GM19025 (cell line): ENCODE data around the gene TUB.

ENCODE experiments used
- ATAC-seq: cut with Tn5 transposase; IDR thresholded peaks from one replicate; pipeline ENCODE4 v1.9.1; 2021; ENCODE audit warnings: mild to moderate bottlenecking, low read depth, moderate library complexity; ENCODE audit not compliant: unreplicated experiment

TUB gene

DNA sequence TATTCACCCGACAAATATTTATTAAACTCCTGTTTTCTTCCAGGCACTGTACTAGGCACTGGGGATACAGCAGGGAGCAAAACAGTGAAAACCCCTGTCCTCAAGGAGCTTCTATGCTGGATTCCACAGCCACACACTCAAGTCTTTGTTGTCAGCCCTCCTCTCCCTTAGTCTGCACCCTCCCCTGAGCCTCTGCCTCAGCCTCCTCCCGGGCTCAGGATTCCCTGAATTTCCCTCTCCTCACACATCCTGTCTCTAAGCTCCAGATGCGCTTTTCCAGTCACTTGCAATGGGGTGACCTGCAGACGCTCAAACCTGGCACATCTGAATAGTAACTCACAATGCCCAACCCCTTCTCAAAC, 13.5 kb upstream of the TUB start:
- no peak for ATAC-seq

DNA sequence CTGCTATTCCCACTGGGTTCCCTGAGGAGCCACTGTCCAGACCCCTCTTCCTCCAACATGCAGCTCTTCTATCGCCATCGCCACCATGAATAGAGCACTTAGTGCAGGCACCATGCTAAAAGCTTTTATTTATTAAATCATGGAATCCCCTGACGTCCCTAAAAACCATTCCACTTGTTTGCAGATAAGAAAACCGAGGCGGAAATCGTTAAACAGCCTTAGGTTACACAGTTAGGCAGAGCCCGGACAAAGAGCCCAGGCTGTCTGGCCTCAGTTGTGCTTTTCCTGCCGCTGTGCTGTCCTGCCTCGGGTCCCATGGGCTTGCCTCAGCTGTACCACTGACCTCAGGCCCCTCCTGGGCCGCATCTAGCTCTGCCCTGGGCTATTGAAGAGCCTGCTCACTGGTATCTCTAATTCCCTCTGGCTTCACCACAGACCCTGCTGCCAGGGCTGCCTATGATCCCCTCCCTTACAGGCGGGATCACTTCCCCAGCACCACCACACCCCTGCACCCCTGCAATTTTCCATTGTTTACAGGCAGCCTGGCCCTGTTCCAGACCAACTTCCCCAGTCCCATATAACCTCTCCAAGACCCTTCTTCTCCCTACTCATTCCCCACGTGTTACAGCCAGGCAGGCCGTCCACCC, 13.0 kb upstream of the TUB start:
- ATAC-seq = no peak

DNA sequence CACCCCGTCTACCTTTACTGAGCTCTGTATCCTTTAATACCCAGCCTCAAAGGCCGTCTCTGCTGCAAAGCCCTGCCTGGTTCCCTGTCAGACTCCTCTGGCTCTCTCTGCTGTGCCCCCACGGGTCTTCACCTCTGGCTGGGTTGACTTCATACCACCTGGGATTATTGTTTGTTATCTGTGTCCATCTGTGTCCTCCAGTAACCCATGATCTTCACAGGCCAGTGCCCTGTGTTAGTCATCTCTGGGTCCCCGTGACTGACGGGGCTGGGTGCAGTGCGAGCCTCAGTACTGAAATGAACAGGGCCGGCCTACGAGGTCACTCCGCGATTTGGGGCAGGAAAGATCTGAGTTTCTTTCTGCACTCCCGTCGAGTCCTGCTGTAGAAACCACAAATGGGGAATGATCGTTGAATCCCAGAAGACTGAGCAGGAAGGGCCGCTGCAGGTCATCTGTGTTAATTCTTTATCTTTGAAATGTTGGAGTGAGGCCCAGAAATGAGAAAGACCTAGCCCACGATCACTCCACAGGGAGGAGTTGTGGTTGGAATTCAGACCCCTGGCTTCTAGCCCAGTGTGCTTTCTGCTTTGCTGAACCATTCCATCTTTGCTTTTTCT, 12.3 kb upstream of the TUB start:
- ATAC-seq = no peak

DNA sequence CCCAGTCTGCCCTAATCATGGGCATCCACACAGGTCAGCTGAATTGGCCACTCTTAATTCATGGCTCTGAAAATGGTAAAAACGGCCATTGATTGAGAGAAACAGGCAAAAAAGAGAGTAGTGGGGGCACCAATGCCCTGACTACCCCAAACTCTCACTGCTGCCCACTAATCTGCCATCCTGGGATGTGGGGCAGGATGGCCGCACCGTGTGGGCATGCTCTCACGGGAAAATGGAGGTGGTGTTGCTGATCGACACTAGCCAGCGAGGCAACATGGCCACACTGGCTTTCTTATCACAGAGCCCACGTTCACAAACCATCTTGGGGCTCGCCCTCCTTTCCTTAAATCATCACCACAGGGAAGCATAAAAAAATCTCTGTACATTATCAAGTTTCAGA, 11.2 kb upstream of the TUB start:
- no peak for ATAC-seq

DNA sequence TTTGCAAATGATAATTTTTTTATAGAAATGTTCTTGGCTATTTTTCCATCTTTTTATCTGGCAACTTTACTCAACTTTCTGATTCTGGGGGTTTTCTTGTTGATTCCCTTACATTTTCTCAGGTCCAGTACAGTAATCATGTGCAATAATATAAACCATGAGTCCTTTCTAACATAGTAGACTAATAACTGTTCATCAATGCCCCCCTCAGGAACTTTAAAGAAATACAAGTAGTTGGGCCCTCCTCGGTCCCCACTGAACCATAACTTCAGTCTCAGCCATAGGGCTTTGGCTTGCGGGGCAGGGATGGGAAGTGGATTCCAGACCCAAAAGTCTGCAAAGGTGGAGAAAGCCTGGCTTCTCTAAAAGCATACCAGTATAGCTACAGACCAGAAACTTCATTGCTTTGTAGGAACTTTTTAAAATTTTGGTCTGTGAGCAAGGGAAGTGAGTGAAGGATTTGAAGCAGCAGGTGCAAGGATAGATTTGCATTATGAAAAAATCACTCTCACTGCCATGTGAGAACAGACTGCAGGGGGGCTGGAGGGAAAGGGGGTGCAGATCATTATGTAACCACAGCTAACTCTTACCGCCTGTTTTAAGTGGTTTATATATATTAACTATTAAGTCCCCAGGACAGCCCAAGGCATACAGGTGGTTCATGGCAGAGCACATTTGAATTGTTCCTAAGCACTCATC, 10.4 kb upstream of the TUB start:
- no peak for ATAC-seq

DNA sequence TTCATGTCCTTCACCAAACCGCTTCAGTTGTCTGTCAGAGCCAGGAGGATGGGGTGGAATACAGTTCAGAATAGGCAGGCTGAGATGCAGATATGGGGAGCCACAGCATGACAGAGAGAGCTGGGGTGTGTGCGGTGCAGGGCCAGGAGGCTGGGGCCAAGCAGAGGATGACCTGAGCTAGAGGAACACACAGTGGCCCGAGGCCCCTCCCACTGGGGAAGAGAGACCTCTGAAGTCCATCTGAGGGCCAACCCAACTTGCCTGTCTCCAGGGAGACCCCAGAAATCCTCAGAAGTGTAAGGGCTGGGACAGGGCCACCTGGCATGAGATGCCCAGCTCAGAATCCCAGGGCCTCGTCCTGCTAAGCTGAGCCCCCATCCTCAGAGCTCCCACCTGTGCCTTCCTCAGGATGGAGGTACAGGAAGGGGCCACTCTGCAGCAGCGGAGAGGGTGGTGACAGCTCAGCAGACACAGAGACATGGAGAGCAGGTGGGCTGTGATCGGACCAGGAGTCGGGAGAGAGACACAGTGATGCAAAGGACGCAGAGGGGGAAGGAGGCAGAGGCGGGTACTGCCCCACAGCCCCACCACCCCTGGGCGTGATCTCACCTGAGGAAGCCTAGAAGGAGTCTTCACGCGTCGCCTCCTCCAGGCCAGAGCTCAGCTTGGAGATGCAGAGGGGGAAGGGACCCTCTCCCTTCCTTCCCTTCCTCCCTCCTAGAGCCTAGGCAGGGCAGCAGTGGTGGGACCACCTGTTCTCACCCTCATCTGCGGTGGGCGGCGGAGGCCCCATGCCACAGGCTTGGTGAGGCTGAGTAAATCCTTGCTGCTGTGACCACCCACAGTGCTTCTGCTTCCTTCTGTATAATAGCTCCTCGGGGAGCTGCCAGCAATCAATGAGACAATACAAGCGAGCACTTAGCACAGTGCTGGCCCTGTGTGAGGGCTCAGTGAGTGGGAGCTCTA, 9.1 kb upstream of the TUB start:
- ATAC-seq = no peak

DNA sequence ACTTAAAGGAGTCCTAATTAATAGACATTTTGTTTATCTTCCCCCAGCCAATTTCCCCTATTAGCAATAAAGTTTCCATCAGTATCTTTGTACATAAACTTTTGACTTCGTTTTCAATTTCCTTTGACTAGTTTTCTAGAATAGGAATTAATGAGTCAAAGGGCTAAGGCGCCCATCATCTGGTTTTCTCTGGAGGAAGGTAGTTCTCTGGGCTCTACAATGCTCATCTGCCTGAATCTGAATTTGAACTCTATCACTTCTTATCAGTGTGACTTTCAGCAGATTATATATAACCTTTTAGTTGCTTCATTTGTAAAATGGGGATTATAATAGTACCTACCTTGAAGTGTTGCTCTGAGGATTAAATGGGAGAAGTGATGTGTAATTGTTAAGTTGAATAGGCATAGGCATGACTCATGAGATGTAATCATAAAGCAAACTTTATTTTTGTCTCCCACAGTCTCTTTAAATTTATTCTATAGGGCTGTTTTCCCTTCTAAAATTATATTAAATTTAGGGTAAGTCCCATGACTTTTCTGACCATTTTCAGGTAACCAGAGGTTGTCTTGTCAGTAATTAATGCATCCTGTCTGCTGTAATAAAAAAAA, 5.8 kb upstream of the TUB start:
- ATAC-seq = no peak

DNA sequence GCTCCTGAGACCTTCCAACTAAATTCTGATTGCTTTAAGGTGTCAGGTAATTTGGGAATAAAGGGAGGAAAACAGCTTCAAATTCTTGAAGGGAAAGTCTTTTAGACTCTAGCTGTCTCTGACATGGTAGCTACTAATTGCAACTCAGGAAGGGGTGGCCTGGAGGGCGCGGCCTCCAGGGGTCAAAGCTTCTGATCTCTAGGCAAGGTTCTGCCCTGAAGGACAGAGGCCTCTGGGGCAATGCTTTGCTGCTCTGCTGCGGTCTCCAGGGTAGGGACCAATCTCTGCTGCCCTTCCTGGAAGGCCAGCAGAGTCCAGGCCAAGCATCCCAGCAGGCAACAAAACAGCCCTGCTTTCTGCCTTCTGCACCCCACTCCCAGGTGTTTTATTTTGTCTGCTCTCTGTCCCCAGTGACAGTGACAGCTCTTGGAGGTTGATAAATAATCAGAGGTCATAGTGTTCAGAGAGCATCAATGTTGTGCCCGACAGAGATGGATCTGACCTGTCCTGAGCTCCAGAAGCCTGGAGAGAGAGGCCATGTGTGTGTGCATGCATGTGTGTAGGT, 1.8 kb upstream of the TUB start:
- no peak for ATAC-seq

DNA sequence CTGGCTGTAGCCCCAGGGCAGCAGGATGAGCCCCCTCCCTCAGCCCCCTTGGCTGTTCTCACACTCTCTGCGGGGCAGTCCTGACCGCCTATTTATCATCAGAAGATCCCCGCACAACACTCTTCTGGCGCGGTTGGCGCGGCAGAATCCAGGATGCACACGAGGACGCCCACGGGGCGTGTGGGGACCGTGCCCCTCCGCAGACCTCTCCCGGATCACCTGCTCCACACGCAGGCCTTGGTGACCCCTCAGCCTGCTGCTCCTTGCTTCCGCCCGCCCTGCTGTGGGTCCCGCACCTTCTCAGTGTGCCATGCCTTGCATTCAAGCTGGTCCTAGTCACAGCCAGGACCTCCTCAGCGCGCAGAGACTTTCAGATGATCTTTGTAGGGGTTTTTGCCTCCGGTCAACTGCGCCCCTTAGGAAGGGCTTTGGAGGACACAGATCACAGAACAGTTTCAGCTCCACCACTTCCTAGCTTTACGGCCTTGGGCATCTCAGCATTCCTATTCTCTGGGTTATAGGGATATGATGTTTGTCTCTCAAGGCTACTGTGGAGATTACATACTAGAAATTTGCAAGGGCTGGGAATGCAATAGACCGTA, 841 bp upstream of the TUB start:
- ATAC-seq = no peak

GRCh38 chr11:8081591-8082250, 710 bp downstream of the TUB start:
- no peak for ATAC-seq

GRCh38 chr11:8082391-8083087, 1.5 kb downstream of the TUB start:
- ATAC-seq = no peak

GRCh38 chr11:8083088-8083395, 2.0 kb downstream of the TUB start:
- no peak for ATAC-seq

DNA sequence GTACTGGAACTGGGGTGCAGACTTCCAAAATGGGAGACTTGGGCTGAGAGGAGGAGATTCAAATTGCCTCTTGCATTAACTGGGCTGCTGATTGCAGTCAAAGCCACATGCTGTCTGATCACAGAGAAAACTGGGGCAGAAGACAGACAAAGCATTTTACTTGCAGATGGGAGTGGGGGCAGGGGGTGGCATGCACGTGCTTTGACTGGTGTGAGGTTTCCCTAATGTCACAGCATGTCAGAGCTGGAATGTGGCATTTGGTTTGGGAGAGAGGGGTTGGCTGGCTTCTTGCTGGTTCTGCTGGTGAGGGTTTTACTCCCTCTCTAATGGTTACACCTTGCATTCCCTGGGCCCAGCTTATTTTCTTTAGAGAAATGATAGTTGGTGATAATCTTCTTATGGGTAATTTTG, 2.9 kb downstream of the TUB start:
- no peak for ATAC-seq

- no peak for ATAC-seq
Observed at GRCh38 chr11:8084352-8084751, 3.3 kb downstream of the TUB start.

DNA sequence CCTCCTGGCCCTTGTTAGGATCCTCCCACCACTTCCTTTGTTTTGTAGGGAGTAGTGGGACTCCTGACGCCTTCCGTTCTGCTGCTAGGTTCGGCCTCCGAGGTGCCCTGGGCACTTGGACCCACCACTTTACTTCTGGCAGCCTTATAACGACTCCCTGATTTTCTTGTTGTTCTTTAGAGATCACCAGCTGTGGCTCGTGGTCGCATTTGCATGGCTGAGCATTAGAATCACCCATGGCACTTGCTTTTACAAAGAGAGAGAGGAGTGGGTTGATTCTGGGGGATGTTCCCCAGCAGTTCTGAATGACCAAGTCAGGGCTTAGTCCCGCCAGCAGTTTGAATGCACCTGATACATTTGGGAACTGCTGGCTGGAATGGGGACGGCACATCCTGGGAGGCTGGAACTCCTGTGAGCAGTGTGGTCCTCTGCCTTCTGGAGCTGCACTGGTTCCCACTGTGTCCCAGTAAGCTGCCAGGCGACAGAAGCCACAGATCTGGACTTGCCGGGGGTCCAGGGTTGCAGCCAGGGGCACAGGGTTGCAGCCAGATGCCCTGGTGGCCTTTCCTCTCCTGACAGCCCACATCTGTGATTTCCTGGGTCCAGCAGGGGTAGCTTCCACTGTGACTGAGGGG, 4.1 kb downstream of the TUB start:
- ATAC-seq = no peak

DNA sequence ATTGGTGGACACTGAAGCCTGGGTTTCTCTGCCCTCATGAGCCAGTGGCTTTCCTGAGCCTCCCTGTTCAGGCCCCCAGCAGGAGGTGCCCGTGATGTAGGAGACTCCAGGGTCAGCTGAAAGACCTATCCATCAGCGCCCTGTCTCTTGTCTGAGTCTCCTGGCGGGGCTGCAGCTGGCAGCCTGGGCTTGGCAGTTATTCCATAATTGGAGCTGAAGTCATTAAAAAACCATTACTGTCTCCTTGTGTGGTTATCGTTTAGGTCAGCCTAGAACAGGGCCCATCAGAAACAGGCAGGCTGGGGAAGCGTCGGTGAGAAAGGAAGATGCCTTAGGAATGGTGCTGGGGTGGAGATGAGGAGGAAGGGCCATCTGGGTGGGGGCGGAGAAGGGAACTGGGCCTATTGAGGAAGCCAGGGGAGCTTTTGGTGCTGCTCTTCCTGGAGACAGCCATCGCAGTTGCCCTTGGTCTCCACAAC, 5.0 kb downstream of the TUB start:
- no peak for ATAC-seq

DNA sequence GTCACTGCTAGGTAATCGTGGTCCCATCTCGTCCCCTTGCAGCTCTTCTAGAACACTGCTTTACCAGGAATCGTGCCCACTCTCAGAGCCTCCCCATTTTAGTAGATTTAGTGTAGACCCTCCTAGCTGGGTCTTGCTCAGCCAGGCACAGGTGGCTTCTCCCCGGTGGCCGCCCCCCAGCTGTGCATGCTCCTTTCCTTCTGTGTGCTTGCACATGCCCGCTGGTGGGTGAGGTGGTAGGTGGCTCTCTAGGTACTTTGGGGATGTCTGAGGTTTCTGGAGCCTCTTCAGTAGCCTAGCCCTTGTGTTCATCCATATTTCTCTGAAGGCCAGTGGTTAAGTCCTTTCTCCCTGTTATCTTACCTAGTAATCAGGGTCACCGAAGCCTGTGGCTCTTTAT, 5.6 kb downstream of the TUB start:
- no peak for ATAC-seq

DNA sequence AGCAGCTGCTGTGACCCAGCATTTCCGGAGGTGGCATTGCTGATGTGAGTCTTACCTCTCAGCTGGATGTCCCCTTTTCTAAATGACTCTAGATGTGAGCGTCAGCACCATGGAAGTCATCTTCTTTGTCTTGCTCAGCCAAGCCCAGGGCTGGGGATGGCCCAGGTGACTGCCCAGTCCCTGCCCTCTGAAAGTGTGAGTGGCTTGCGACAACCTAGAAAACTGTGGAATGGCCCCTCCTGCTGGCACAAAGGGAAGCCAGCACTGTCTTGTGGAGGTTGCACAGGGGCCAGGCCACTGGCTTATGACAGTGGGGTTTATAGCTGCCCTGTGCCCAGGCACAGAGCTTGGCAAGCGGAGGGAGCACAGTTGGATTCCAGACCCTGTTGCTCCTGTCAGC, 6.2 kb downstream of the TUB start:
- ATAC-seq = peak; percentile 75
